Stimulated activated CD4-positive, alpha-beta T cell treated with anti-CD3 and anti-CD28 coated beads, Interleukin-4, amount 100 ng/mL, for 1 hour (primary cell): ENCODE measurements around the gene ANTKMT.

Experiments
- DNase-seq: peaks from one replicate; pipeline ENCODE4 v3.0.0-alpha.2; 2020

The ANTKMT gene

GRCh38 chr16:700684-701584 is 20.0 kb upstream of the ANTKMT start:
- peak; percentile 61 for DNase-seq

DNA sequence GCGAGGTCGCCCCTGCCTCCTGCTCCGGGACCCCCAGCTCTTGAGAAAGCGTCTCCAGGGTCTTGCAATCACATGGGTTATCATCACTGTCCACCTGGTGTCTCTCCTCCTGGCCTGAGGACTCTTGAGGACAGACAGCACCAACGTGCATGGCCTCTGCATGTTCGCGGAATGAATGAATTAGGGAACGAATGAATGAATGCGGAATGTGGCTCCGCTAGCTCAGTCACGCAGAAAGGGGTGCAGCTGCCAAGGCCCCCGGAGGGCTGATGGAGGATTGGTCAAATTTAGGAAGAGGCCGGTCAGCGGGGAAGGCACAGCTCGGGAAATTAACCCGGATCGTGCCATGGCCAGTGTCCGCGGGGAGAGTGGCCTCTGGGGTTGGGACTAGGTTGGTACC is 18.6 kb upstream of the ANTKMT start:
- DNase-seq: no peak

- no peak for DNase-seq
Observed at GRCh38 chr16:703406-703805, 17.5 kb upstream of the ANTKMT start.

- no peak for DNase-seq
Observed at GRCh38 chr16:704047-704446, 16.9 kb upstream of the ANTKMT start.

DNA sequence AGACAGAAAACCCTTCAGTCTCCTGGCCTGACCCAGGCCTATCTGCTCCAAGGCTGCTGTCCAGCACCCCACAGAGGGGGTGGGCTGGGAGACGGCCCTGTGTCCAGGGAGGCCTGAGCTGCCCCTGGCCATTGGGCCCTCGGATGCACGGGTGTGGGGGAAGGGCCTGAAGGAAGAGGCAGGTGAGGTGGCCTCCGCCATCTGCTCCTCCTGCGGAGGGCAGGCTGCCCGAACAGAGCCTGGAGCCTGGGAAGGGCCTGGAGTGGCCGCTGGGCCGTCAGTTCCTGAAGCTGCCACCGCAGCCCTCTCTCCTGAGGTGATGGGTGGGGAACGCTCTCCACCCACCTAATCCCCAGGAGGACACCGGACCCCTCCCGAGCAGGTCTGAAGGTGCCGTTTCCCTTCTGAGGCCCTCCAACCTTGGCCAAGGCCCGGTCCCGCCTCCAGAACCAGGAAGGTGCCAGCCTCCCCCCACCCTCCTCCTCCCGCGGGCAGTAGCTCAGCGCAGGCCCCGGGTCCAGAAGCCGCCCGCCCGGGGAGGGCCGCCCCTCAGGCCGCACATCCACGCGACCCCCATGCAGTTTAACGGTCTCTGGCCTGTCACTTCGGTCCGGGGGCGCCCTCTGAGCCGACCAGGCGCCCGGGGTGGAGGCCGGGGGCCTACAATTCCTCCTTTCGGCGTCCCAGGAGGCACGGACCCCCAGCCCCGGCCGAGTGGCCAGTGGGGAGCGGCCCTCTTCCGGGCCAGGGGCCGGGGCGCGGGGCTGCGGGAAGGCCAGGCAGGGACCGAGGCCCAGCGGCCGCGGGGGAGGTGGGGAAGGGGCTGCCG is 16.2 kb upstream of the ANTKMT start:
- no peak for DNase-seq

DNA sequence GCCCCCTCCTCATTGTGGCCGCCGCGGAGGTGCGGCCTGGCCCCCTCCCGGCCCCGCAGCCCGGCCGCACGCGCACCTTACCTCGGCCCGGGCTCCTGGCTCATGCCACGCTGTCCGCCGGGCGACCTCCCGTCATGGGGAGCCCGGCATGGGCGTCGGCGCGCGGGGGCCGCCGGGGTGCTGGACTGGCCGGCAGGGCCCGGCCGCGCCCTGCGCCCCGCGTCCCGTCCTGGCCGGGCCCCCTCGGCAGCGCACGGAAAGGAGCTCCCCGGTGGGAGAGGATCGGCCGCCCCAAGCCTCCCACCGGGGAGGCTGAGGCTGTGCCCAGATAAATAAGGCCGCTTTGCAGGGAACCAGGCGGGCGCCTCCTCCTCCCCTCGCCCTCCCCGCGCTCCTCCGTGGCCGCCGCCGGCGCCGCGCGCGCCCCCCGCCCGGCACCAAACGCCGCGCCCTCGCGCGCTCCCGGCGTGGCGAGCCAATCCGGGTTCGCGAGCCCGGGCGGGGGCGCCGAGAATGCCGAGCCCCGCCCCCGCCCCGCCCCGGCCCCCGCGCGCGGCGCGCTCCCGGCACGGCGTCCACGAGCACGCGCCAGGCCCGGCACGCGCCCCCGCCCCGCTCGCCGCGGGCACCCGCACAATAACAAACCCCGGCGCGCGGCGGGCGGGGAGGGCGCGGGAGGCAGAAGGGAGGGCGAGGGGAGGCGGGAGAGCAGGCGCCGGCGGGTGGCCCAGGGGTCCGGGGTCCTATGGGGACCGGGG is 15.3 kb upstream of the ANTKMT start, which contains the start of gene FBXL16:
Gene FBXL16, minus strand, starts transcription at position 371 of the 758 bp plus-strand sequence. CDS start 8,396 bp downstream, outside the sequence.
- no peak for DNase-seq

DNA sequence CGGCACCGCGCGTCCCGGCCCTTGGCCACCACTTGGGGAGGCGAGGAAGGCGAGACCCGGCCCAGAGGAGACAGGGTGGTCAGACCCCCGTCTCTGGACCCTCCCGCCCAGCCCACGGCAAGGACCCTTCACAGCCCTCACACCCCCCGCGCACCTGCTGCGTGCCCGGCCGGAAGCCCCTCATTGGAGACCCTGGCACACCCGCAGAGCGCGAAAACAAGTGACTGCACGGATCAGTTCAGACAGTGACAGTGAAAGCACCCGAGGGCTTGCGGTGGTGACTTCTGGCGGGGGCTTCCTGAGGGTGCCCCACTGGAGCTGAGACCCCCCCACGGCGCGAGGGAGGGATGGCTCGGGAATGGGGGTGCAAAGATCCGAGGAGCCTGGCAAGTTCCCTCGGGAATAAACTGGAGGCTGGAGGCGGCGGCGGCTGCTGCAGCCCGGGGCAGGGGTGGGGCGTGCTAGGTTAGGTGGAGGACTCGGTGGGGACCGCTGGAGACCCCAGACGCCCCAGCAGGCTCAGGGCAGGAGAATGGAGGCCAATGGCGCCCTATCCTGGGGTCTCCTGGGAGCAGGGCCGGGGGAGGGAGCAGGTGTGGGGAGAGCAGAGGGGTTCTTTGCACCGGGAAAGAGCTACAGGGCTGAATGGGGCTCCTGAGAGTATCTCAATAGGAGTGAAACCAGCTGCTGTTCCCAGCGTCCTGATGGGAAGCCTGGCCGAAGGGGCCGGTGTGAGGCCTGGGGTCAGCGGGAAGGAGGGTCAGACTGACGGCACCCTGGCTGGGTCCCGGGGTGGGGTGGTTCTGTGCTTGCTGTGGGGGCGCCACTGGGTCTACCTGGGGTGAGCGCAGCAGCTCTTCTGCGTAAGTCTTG is 14.5 kb upstream of the ANTKMT start:
- DNase-seq: no peak

DNA sequence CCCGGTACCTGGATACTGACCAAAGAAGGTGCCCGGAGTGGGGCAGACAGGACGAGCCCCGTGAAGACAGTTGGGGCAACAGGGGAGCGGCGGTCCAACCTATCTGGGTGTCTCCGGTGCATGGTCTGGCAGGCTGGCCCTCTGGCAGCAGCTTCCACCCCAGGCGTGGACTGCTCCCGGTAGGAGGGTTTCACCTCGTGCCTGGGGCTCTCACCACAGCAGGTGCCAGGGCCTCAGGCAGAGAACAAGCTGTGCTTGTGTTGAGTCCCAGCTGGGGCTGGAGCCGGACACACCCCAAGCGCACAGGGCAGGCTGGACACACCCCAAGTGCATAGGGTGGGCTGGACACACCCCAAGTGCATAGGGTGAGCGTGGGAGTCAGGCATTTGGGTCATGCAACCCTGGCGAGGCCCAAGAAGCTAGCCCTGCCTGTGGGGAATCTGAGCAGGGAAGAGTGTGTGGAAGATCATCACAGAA is 13.8 kb upstream of the ANTKMT start:
- DNase-seq: no peak

GRCh38 chr16:708019-708418 is 12.9 kb upstream of the ANTKMT start:
- no peak for DNase-seq

DNA sequence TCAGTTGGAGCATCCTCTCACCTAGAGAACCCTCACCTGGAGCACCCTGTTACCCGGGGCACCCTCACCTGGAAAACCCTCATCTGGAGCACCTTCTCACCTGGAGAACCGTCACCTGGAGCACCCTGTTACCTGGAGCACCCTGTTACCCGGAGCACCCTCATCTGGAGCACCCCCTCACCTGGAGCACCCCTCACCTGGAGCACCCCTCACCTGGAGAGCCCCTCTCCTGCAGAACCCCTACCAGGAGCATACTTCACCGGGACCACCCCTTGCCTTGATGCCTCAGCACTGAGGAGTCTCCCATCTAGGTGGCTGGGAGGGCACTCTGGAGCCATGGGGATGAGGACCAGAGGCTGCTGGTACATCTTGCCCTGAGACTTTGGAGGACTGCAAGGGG is 12.0 kb upstream of the ANTKMT start:
- DNase-seq: no peak

- DNase-seq: no peak
Observed at GRCh38 chr16:709566-710499, 11.1 kb upstream of the ANTKMT start.

GRCh38 chr16:710500-711075 is 10.4 kb upstream of the ANTKMT start:
- DNase-seq: no peak

GRCh38 chr16:711084-711483 is 9.9 kb upstream of the ANTKMT start:
- DNase-seq: no peak

GRCh38 chr16:711548-712320 is 9.2 kb upstream of the ANTKMT start:
- DNase-seq: peak; percentile 82

DNA sequence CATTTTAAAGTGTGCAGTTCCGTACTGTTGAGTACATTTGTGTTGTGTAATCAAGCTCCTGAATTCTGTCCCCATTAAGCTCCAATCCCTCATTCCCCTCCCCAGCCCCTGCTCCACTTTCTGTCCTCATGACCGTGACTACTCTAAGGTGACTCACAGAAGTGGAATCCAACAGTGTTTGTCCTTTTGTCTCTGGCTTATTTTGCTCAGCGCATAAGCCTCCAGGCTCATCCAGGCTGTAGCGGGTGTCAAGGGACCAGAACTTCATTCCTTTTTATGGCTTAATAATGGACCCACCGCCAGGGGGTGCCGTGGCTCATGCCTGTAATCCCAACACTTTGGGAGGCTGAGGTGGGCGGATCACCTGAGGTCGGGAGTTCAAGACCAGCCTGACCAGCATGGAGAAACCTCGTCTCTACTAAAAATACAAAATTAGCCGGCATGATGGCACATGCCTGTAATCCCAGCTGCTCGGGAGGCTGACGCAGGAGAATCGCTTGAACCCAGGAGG is 8.2 kb upstream of the ANTKMT start:
- DNase-seq: peak; percentile 55

DNA sequence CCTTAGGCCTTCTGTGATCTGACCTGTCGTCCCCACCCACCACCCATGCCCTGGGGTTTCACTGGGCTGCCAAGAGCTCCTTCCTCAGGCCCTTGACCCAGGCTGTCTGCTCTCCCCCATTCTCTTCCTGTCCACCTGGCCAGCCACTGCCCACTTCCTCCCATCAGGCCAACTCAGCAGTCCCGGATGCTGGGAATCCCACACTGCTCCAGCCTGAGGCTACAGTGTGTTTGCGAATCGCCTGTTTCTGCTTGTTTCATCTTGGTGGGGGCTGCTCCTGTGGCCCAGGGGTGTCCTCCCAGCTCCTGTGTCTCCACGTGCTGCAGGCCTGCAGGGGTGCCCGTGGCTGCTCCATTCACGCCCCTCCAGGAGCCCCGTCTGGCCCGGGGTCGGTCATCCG is 6.9 kb upstream of the ANTKMT start:
- no peak for DNase-seq

- DNase-seq: peak; percentile 94
Observed at GRCh38 chr16:714558-715476, 6.1 kb upstream of the ANTKMT start, which contains the start of gene METRN. Gene METRN (plus strand): TSS chr16:715118. CDS start chr16:715290, 172 bp downstream.
